Ecto neural progenitor cell (in vitro differentiated cells): ENCODE measurements around the gene DCDC1.

Experiments used
- DNase-seq: peaks from one replicate; pipeline ENCODE4 v3.0.0-alpha.2; 2018; ENCODE audit warnings: low spot score

The DCDC1 gene

GRCh38 chr11:31102875-31103274, 266.7 kb downstream of the DCDC1 start:
- DNase-seq: no peak

DNA sequence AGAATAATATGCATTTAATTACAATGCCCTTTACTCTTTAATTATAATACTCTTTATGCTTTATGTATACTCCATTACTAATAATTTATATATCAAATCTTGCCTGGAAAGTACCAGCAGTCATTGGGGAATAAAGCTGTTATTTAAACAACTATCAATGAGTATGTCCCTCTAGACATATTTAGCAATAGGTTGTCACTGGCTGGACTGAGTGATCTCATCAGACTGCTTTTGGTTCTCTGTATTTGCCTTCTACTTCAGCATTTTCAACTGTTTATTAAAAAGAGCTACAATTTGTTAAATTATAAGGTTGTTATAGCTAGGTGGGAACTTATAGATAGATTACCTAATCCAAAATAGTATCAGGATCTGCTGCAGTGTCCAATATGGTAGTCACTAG, 267.2 kb downstream of the DCDC1 start:
- DNase-seq: no peak

DNA sequence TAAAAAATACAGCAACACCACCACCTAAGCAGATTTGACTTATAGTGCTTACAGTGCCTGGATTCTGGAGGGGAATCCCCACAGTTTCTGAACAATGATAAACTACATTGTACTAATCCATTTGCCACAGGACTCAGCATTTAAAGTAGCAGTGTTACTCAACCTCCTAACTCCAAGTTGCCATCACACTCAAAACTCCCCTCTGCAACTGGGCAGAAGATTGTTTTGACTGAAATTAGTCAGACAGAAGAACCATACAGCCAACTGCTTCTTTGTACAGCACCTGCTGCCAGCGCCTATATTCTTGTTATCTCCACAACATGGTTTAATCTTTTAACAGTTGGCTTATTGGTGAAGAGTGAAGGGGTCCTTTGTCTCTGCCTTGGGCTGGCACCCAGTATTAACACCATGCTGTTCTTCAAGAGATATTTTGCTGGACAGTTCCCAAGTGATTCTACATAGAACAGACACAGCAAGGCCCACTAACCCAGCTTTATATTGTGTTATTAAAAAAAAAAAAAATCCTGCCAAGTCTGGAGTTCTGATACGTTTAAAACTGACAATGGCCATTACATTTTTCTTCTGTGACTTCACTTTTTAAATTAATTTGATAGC, 273.2 kb downstream of the DCDC1 start:
- no peak for DNase-seq

GRCh38 chr11:31092638-31093037, 276.9 kb downstream of the DCDC1 start:
- no peak for DNase-seq

DNA sequence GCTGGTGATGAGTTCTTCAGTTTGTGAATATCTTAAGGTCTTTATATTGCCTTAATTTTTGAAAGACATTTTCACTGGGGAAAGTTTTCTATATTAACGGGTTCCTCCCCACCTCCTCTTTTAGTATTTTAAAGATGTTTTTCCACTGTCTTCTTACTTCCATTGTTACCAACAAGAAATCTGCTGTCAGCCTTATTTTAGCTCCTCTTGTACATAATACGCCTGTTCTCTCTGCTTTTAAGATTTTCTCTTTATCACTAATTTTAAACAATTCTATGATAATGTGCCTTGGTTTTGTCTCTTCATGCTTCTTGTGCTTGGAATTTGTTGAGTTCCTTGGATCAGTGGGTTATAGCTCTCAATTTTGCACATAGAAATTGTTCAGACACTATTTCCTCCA, 280.4 kb downstream of the DCDC1 start:
- DNase-seq: no peak

- DNase-seq: no peak
Measured at GRCh38 chr11:31069447-31070205, 299.9 kb downstream of the DCDC1 start.

DNA sequence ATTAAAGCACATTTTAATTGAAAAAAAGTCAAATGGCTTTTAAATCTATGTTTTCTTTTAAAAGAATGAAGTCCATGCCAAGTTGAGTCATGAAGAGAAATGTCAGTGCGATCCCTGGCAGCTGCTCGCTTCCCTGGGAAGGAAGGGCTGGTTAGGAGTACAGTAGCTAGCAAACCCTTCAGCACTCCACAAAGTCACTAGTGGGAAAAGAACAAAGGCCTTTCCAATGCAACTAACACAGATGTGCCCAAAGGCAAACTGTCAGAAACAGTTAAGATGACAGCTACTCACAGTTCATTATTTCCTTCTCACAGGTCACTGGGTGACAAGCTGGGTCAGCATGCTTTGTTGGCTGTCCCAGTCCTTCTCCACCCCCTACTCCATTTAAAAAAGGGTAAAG, 308.7 kb downstream of the DCDC1 start:
- DNase-seq: peak; percentile 44

DNA sequence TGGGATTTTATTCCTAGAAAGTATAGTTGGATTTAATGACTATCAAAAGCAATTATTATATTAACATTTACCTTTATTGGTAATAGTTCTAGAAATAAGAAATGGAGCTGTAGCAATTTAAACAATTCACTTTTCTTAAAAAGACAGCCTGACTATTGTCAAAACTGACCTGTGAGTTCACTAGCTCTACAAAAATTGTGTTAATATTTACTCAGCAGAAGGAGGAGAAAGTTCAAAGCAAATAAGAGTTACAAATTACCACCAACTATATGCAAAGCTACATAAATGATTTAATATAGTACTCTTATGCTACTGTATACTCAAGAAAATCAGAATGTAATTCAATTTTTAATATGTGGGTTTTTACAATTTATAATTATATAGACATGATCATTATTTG, 310.0 kb downstream of the DCDC1 start:
- DNase-seq: no peak

GRCh38 chr11:31050061-31050765, 319.3 kb downstream of the DCDC1 start:
- no peak for DNase-seq

- DNase-seq: no peak
Measured at GRCh38 chr11:31045335-31045734, 324.2 kb downstream of the DCDC1 start.

GRCh38 chr11:31030138-31030792, 339.3 kb downstream of the DCDC1 start:
- no peak for DNase-seq

DNA sequence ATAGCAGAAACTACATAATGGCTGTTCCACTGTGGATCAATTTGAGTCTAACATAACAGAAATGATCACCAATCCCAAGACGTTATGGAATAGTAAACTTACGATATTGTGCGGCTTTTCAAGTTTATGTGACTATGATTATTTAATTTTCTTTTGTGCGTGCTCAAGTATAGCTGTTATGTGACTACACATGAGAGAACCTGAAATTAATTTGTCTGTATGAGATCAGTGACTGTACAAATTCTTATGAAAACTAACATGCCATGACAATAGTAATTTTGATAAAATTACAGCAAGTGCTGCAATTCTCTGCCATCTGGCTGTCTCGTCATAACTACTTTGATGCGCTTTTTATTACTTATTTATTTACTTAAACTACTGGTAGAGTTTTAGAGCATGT, 343.2 kb downstream of the DCDC1 start:
- DNase-seq: no peak

DNA sequence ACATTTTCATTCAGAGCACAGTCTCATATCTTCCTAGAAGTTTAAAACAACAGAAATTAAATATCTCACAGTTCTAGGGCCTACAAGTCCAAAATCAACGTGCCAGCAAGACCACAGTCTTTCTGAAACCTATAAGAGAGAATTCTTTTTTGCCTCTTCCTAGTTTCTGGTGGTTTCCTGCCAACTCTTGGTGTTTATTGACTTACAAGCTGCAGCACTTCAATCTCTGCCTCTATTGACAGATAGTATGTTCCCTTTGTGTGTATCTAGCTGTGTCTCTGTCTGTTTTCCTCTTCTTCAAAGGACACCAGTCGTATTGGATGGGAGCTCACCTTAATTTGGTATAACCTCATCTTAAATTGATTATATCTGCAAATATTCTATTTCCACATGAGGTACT, 347.5 kb downstream of the DCDC1 start:
- no peak for DNase-seq

GRCh38 chr11:31019786-31020185, 349.8 kb downstream of the DCDC1 start:
- no peak for DNase-seq

- no peak for DNase-seq
Measured at GRCh38 chr11:31005202-31005601, 364.3 kb downstream of the DCDC1 start.

- DNase-seq: no peak
Measured at GRCh38 chr11:31001427-31001826, 368.1 kb downstream of the DCDC1 start.

GRCh38 chr11:31000381-31000780, 369.2 kb downstream of the DCDC1 start:
- no peak for DNase-seq

DNA sequence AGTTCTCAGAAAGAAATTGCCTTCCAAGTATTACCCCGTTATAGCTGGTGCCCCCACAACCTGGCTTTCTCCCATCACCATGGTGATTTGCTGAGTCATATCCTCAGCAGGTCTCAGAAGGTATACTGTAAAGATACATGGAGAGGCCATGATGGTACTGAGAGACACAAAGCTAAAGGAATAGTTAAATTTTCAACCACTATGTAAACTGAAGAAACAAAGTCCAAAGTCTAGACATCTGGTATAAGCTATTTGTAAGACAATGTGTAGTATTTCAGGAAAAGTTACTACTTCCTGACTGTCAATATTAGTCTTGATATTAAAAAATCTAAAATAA, 377.1 kb downstream of the DCDC1 start:
- no peak for DNase-seq

DNA sequence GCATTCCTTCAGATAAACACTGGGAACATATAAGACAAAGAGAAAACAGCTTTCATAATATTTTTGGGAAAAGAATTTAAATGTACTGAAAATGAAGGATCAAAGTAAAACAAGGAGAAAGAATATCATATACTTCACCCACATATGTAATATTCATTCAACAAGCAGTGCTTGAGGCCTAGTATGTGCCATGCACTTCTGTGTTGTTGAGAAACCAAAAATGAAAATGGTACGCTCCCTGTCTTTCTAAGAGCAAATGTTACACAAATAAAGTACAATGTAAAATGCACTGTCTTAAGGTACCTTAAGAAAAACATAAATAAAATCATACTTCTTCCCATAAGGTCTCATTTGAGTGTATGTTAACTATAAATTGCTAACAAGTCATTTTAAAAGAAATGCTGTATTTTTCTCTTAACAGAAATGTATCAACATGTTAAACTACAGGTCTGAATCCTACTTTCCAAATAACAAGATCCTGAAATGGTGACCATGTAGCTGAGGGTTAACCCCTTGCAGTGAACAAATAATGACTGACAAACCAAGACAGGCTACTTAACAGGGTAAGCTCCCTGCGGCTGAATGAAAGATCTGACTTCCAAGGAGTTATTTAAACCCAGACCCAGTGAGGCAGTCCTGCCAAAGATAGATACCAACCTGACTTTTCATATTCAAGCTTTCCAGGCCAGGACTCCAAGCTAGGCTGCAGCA, 377.6 kb downstream of the DCDC1 start:
- DNase-seq: no peak

DNA sequence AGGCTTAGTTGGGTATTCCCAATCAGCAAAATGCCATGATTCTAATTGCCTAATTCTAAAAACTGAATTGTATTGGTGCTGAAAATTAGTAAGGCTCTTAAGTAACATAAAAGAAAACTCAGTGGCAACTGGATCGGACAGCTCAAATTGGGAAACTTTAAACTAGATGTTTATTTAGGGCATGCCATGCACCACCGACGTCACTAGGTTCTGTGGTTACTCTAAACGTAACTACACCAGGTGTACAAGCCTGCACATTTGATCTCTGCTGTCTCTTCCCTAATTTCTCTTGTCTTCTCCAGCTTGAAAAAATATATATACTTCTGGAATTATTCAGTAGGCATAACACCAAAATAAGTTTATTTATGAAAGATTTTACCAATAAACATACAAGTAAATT, 378.2 kb downstream of the DCDC1 start:
- no peak for DNase-seq

GRCh38 chr11:30990625-30991296, 378.8 kb downstream of the DCDC1 start:
- DNase-seq: no peak

DNA sequence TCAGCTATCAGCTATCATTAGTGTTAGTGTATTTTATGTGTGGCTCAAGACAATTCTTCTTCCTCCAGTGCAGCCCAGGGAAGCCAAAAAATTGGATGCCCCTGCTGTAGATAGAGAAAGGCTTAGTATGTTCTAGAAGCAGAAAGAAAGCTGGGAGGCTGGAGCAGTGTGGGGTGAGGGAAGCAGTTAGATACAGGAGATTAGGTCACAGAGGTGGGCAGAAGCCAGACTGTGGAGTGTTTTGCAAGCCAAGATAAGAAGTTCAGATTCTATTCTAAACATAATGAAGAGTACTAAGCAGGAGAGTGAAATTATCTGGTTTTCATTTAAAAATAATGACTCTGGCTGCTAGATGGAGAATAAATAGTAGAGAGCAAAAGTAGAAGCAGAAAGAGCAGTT, 381.7 kb downstream of the DCDC1 start:
- DNase-seq: no peak
